Peyer's patch (tissue), 4 donors: Measurements from ENCODE around the gene CORO7. TPM values are rescaled to one million over a fixed set of nuclear protein-coding genes. Genes with fewer than 3 reads are reported as not detected.

ENCODE experiments used
- DNase-seq, 3 donors: peaks; one replicate each; pipeline ENCODE4 v3.0.0-alpha.2; 2017 to 2019
- H3K27ac ChIP-seq, 4 donors: fragments of 200-600 bp; sonication (generic); one replicate each; pipeline ENCODE4 v1.5.1; 2016 to 2019
- H3K27me3 ChIP-seq, 2 donors: fragments of 200-600 bp; sonication (generic); one replicate each; pipeline ENCODE4 v1.5.1; 2019
- H3K36me3 ChIP-seq, 3 donors: fragments of 200-600 bp; sonication (generic); one replicate each; pipeline ENCODE4 v1.5.1; 2016 to 2019
- H3K4me1 ChIP-seq, 4 donors: fragments of 200-600 bp; sonication (generic); one replicate each; pipeline ENCODE4 v1.5.1; 2016 to 2019
- H3K4me3 ChIP-seq, 4 donors: fragments of 200-600 bp; sonication (generic); 1 replicate in 3 of 4; 2 replicates in 1 of 4; pipeline ENCODE4 v1.5.1; 2016 to 2019; ENCODE audit warnings: mild to moderate bottlenecking in 1 of 4
- H3K9me3 ChIP-seq, 4 donors: fragments of 200-600 bp; sonication (generic); one replicate each; pipeline ENCODE4 v1.5.1; 2016 to 2019; ENCODE audit warnings: mild to moderate bottlenecking in 1 of 4
- CTCF ChIP-seq, 6 experiments: fragments of 450-650 bp in 4 of 6; fragments of 200-600 bp in 2 of 6; sonication (generic) in 1 of 6; IDR thresholded peaks; one replicate each; pipeline ENCODE4 v1.5.1; 2017 to 2019; ENCODE audit warnings: antibody characterized with exemption in 6 of 6, mild to moderate bottlenecking in 3 of 6, moderate library complexity in 1 of 6
- POLR2A ChIP-seq, 2 donors: fragments of 450-650 bp; IDR thresholded peaks; one replicate each; pipeline ENCODE4 v1.5.1; 2017; ENCODE audit warnings: antibody characterized with exemption in 2 of 2, mild to moderate bottlenecking in 2 of 2, moderate library complexity in 2 of 2
- total RNA-seq, 4 donors: library from RNA; depleted of rRNA; stranded (reverse); fragments of >200 nt; gene quantifications; one replicate each; pipeline ENCODE4 v1.1.0, GENCODE V29; 2016

Gene CORO7
- total RNA-seq, 4 donors from 2014 or later, result 73.4 to 219 (median 110) TPM

GRCh38 chr16:4433228-4433627, 16.8 kb upstream of the CORO7 start:
- no peaks in the 10 kb centered on the region for H3K9me3 ChIP-seq
- no peak overlapping the region for H3K27ac ChIP-seq
- TF ChIP-seq CTCF (IDR thresholded peaks at IDR 0.05), result no peak
- TF ChIP-seq POLR2A (IDR thresholded peaks at IDR 0.05), result no peak
- no peak overlapping the region for H3K4me3 ChIP-seq
- peaks cover 0 to 55% (median 0%) of the 10 kb centered on the region in 3 donors for H3K36me3 ChIP-seq
- H3K27me3 ChIP-seq, result no peaks in the 10 kb centered on the region
- DNase-seq, result no peak
- no peaks in the 10 kb centered on the region for H3K4me1 ChIP-seq

GRCh38 chr16:4431023-4431422, 14.6 kb upstream of the CORO7 start:
- H3K27ac ChIP-seq, result no peak overlapping the region
- H3K27me3 ChIP-seq, result no peaks in the 10 kb centered on the region
- H3K9me3 ChIP-seq, result no peaks in the 10 kb centered on the region
- DNase-seq, result no peak
- no peak for TF ChIP-seq POLR2A (IDR thresholded peaks at IDR 0.05)
- TF ChIP-seq CTCF (IDR thresholded peaks at IDR 0.05), result no peak
- H3K4me1 ChIP-seq, result peaks cover 0 to 15% (median 4%) of the 10 kb centered on the region in 4 donors
- H3K36me3 ChIP-seq, result peaks cover 0 to 33% (median 0%) of the 10 kb centered on the region in 3 donors
- H3K4me3 ChIP-seq, result no peak overlapping the region

DNA sequence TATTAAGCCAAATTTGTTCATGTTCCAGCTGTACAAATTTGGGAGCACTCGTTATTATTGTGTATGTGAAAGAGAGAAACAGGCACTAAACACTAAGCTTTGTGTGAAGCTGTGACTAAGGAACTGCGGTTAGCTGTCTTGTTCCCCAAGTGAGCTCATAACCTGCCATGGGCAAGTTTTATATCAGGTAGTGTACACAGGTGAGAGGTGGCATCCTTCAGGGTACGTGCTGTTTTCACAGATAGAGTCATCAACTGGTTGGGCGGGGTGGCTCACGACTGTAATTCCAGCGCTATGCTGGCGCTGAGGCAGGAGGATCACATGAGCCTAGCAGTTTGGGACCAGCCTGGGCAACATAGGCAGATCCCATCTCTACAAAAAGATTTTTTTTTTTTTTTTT, 12.1 kb upstream of the CORO7 start:
- Histone ChIP-seq H3K9me3 (no peaks in the 10 kb centered on the region), H3K36me3 (peaks cover 0 to 16% (median 0%) of the 10 kb centered on the region in 3 donors), H3K27ac (no peak overlapping the region), H3K27me3 (no peaks in the 10 kb centered on the region), H3K4me1 (peaks cover 0 to 20% (median 6%) of the 10 kb centered on the region in 4 donors), H3K4me3 (no peak overlapping the region)
- TF ChIP-seq CTCF (IDR thresholded peaks at IDR 0.05), result no peak
- no peak for TF ChIP-seq POLR2A (IDR thresholded peaks at IDR 0.05)
- no peak for DNase-seq

- H3K27me3 ChIP-seq, result no peaks in the 10 kb centered on the region
- DNase-seq, result no peak
- peak overlapping the region in 3 of 4 donors; percentile 92 to 98 (median 94) for H3K27ac ChIP-seq
- H3K36me3 ChIP-seq, result peaks cover 0 to 14% (median 0%) of the 10 kb centered on the region in 3 donors
- peak overlapping the region; percentile 64 to 85 (median 78) for H3K4me3 ChIP-seq
- H3K4me1 ChIP-seq, result peaks cover 0 to 20% (median 6%) of the 10 kb centered on the region in 4 donors
- TF ChIP-seq POLR2A (IDR thresholded peaks at IDR 0.05) (no peak), CTCF (IDR thresholded peaks at IDR 0.05) (no peak)
- H3K9me3 ChIP-seq, result no peaks in the 10 kb centered on the region
Measured at GRCh38 chr16:4426722-4427372, 10.5 kb upstream of the CORO7 start.

GRCh38 chr16:4426021-4426684, 9.8 kb upstream of the CORO7 start:
- peak overlapping the region; percentile 92 to 98 (median 95) for H3K27ac ChIP-seq
- H3K36me3 ChIP-seq, result peaks cover 0 to 7% (median 0%) of the 10 kb centered on the region in 3 donors
- peak overlapping the region; percentile 64 to 85 (median 78) for H3K4me3 ChIP-seq
- DNase-seq, result no peak
- no peaks in the 10 kb centered on the region for H3K9me3 ChIP-seq
- no peak for TF ChIP-seq CTCF (IDR thresholded peaks at IDR 0.05)
- H3K27me3 ChIP-seq, result no peaks in the 10 kb centered on the region
- peaks cover 0 to 20% (median 6%) of the 10 kb centered on the region in 4 donors for H3K4me1 ChIP-seq
